Keratinocyte (primary cell): Measurements from ENCODE around the gene INHBE.

Source experiments
- CTCF ChIP-seq, 3 experiments: IDR thresholded peaks in 1 of 3; conservative IDR thresholded peaks in 1 of 3; optimal IDR thresholded peaks in 1 of 3; 2 replicates in 2 of 3; 3 replicates in 1 of 3; pipeline versions ENCODE3 to v1.5.1; 2011; ENCODE audit warnings: low read length in 3 of 3, mild to moderate bottlenecking in 3 of 3, moderate library complexity in 2 of 3, control low read depth in 1 of 3, inconsistent platforms in 1 of 3; ENCODE audit not compliant: insufficient read depth in 2 of 3; ENCODE audit errors: extremely low read depth in 1 of 3
- EZH2 ChIP-seq: IDR thresholded peaks from one replicate; pipeline ENCODE4 v1.6.1; 2012; ENCODE audit warnings: inconsistent platforms, mild to moderate bottlenecking, low read length, moderate library complexity

DNA sequence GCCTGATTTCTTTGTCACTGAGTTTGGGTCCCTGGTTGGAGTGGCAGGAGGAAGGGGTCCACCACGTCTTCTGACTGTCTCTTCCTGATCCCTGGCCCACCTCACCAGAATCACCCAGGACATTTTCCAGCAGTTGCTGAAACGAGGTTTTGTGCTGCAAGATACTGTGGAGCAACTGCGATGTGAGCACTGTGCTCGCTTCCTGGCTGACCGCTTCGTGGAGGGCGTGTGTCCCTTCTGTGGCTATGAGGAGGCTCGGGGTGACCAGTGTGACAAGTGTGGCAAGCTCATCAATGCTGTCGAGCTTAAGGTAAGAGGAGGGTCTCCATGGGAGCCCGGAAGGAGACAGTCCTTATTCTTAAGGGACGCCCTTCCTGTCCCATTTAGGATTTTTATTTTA, 45.1 kb downstream of the INHBE start:
- TF ChIP-seq CTCF (optimal IDR thresholded peaks at IDR 0.05 in 1 of 3, IDR thresholded peaks at IDR 0.05 in 1 of 3, conservative IDR thresholded peaks at IDR 0.05 in 1 of 3; ENCODE audit: extremely low read depth in 1 of 3, insufficient read depth in 2 of 3, low read length in 3 of 3), result no peak
- no peak for TF ChIP-seq EZH2
